ENCODE results near the gene IGHMBP2. TPM values are rescaled to one million over a fixed set of nuclear protein-coding genes. Genes with fewer than 3 reads are reported as not detected.

The IGHMBP2 gene
- polyA plus RNA-seq, 2 donors = 10.9 to 22.3 TPM

DNA sequence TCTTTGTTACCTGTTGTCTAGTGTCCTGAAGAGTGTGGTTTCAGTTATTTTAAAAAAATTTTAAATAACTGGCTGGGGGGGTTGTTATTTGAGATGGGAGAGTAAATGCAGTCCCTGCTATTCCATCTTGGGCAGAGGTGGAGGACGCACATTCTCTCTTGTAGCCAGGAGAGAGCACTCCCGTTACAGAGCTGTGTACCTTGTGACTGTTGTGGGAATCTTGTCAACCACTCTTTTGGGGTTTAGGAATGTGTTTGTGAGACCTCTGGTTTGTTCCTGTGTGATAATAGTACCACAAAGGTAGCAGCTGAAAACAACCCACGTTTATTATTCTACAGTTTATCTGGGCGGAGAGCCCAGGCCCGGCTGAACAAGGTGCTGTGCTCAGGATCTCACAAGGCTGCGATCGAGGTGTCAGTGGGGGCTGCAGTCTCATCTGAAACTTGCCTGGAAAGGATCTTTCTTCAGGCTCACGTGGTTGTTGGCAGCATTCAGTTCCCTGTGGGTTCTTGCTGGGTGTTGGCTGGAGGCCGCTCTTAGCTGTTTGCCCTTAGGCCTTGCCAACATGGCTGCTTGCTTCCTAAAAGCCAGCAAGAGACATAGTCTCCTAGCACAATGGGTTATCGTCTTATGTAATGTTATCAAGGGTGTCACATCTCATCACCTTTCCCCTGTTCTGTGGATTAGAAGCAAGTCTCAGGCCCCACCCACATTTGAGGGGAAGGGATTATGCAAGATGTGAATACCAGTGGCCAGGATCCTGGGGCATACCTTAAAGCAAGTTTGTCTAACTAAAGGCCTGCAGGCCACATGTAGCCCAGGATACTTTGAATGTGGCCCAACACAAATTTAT lies 20.6 kb downstream of the IGHMBP2 start:
- H3K27me3 ChIP-seq (ENCODE audit: control insufficient read depth in 1 of 2, insufficient read depth in 2 of 2, low read length in 2 of 2) = no peaks in the 10 kb centered on the region
- peak overlapping the region in 1 of 2 donors; percentile 57 for H3K27ac ChIP-seq (ENCODE audit: low read depth in 2 of 2, low read length in 1 of 2)
- 86 to 90% methylated on average over 10 of the region's 10 CpGs for WGBS, 2 donors
- peaks cover 0 to 2% of the 10 kb centered on the region in 2 donors for H3K9me3 ChIP-seq (ENCODE audit: control insufficient read depth in 2 of 2, insufficient read depth in 1 of 2, low read depth in 1 of 2, low read length in 1 of 2)
- H3K4me1 ChIP-seq (ENCODE audit: control insufficient read depth in 2 of 2, insufficient read depth in 2 of 2, low read length in 1 of 2) = no peaks in the 10 kb centered on the region
- no peak overlapping the region for H3K4me3 ChIP-seq (ENCODE audit: low read depth in 1 of 2, low read length in 2 of 2)
- H3K36me3 ChIP-seq (ENCODE audit: control insufficient read depth in 2 of 2, insufficient read depth in 2 of 2, low read length in 1 of 2) = peaks cover 14 to 18% of the 10 kb centered on the region in 2 donors

- Histone ChIP-seq H3K27me3 (ENCODE audit: control insufficient read depth in 1 of 2, insufficient read depth in 2 of 2, low read length in 2 of 2) (no peaks in the 10 kb centered on the region), H3K27ac (ENCODE audit: low read depth in 2 of 2, low read length in 1 of 2) (no peak overlapping the region), H3K4me3 (ENCODE audit: low read depth in 1 of 2, low read length in 2 of 2) (no peak overlapping the region), H3K9me3 (ENCODE audit: control insufficient read depth in 2 of 2, insufficient read depth in 1 of 2, low read depth in 1 of 2, low read length in 1 of 2) (peaks cover 0 to 2% of the 10 kb centered on the region in 2 donors), H3K4me1 (ENCODE audit: control insufficient read depth in 2 of 2, insufficient read depth in 2 of 2, low read length in 1 of 2) (no peaks in the 10 kb centered on the region), H3K36me3 (ENCODE audit: control insufficient read depth in 2 of 2, insufficient read depth in 2 of 2, low read length in 1 of 2) (peaks cover 25% of the 10 kb centered on the region in 2 donors)
- WGBS, 2 donors = 86 to 97% methylated on average over 3 of the region's 3 CpGs
These were observed 21.9 kb downstream of the IGHMBP2 start for GRCh38 chr11:68925611-68926010.

DNA sequence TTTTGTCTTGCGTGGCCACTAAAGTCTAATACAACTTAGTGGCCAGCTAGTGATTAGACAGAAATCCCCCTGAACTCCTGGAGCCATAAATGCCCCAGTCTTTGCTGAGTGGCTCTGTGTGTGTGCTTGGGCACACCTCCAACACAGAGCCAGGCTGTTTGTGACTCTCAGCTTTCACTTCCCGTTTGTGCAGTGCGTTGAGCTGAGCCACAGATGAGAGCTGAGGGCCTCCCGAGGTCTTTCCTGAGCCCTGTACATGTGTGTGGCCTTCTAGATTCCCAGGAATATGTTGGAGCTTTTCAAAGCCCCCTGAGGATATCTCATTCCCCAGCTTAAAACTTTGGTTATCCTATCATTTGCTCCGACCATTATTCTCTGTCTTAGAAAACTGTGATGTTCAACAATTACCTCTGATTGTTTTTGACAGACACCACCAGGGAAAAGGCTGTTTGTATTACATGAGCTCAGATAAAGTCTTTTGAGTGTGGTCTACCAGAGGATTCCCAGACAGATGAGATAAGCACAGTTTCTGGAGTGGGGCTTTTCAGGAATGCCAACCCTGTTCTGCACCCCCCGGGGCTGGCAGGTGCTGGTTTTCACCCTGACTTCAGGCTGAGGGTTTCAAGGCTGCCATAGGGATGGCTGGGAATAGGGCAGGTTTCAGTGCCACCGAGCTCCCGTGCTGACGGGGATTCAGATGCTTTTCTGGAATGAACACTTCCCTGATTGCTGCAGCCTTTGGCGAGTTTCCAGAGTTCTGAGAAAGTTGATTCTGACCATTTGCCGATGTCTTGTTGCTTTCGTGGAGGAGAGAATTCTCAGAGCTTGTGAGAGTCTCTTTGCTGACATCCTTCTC lies 23.8 kb downstream of the IGHMBP2 start:
- WGBS, 2 donors = 69 to 72% methylated on average over 12 of the region's 12 CpGs

GRCh38 chr11:68928136-68928880 lies 24.6 kb downstream of the IGHMBP2 start:
- H3K4me3 ChIP-seq (ENCODE audit: low read depth in 1 of 2, low read length in 2 of 2) = no peak overlapping the region
- peak overlapping the region in 1 of 2 donors; percentile 67 for H3K27ac ChIP-seq (ENCODE audit: low read depth in 2 of 2, low read length in 1 of 2)
- peaks cover 25 to 42% of the 10 kb centered on the region in 2 donors for H3K36me3 ChIP-seq (ENCODE audit: control insufficient read depth in 2 of 2, insufficient read depth in 2 of 2, low read length in 1 of 2)
- H3K27me3 ChIP-seq (ENCODE audit: control insufficient read depth in 1 of 2, insufficient read depth in 2 of 2, low read length in 2 of 2) = no peaks in the 10 kb centered on the region
- no peaks in the 10 kb centered on the region for H3K4me1 ChIP-seq (ENCODE audit: control insufficient read depth in 2 of 2, insufficient read depth in 2 of 2, low read length in 1 of 2)
- WGBS, 2 donors = 85 to 88% methylated on average over 6 of the region's 6 CpGs
- peaks cover 0 to 2% of the 10 kb centered on the region in 2 donors for H3K9me3 ChIP-seq (ENCODE audit: control insufficient read depth in 2 of 2, insufficient read depth in 1 of 2, low read depth in 1 of 2, low read length in 1 of 2)

More for the DNA sequence above, 23.8 kb downstream of the IGHMBP2 start:
- H3K9me3 ChIP-seq (ENCODE audit: control insufficient read depth in 2 of 2, insufficient read depth in 1 of 2, low read depth in 1 of 2, low read length in 1 of 2) = peaks cover 0 to 2% of the 10 kb centered on the region in 2 donors
- peaks cover 25 to 39% of the 10 kb centered on the region in 2 donors for H3K36me3 ChIP-seq (ENCODE audit: control insufficient read depth in 2 of 2, insufficient read depth in 2 of 2, low read length in 1 of 2)
- H3K27ac ChIP-seq (ENCODE audit: low read depth in 2 of 2, low read length in 1 of 2) = peak overlapping the region in 1 of 2 donors; percentile 67
- H3K27me3 ChIP-seq (ENCODE audit: control insufficient read depth in 1 of 2, insufficient read depth in 2 of 2, low read length in 2 of 2) = no peaks in the 10 kb centered on the region
- no peaks in the 10 kb centered on the region for H3K4me1 ChIP-seq (ENCODE audit: control insufficient read depth in 2 of 2, insufficient read depth in 2 of 2, low read length in 1 of 2)
- H3K4me3 ChIP-seq (ENCODE audit: low read depth in 1 of 2, low read length in 2 of 2) = no peak overlapping the region

GRCh38 chr11:68929135-68929534 lies 25.4 kb downstream of the IGHMBP2 start:
- WGBS, 2 donors = 96 to 97% methylated on average over 20 of the region's 20 CpGs
- Histone ChIP-seq H3K9me3 (ENCODE audit: control insufficient read depth in 2 of 2, insufficient read depth in 1 of 2, low read depth in 1 of 2, low read length in 1 of 2) (peaks cover 0 to 2% of the 10 kb centered on the region in 2 donors), H3K4me3 (ENCODE audit: low read depth in 1 of 2, low read length in 2 of 2) (no peak overlapping the region), H3K36me3 (ENCODE audit: control insufficient read depth in 2 of 2, insufficient read depth in 2 of 2, low read length in 1 of 2) (peaks cover 19 to 49% of the 10 kb centered on the region in 2 donors), H3K4me1 (ENCODE audit: control insufficient read depth in 2 of 2, insufficient read depth in 2 of 2, low read length in 1 of 2) (no peaks in the 10 kb centered on the region), H3K27me3 (ENCODE audit: control insufficient read depth in 1 of 2, insufficient read depth in 2 of 2, low read length in 2 of 2) (no peaks in the 10 kb centered on the region), H3K27ac (ENCODE audit: low read depth in 2 of 2, low read length in 1 of 2) (no peak overlapping the region)

- peak overlapping the region in 1 of 2 donors; percentile 6 for H3K27ac ChIP-seq (ENCODE audit: low read depth in 2 of 2, low read length in 1 of 2)
- peaks cover 16 to 51% of the 10 kb centered on the region in 2 donors for H3K36me3 ChIP-seq (ENCODE audit: control insufficient read depth in 2 of 2, insufficient read depth in 2 of 2, low read length in 1 of 2)
- WGBS, 2 donors = 93 to 97% methylated on average over 20 of the region's 20 CpGs
- H3K27me3 ChIP-seq (ENCODE audit: control insufficient read depth in 1 of 2, insufficient read depth in 2 of 2, low read length in 2 of 2) = no peaks in the 10 kb centered on the region
- H3K4me3 ChIP-seq (ENCODE audit: low read depth in 1 of 2, low read length in 2 of 2) = no peak overlapping the region
- H3K9me3 ChIP-seq (ENCODE audit: control insufficient read depth in 2 of 2, insufficient read depth in 1 of 2, low read depth in 1 of 2, low read length in 1 of 2) = peaks cover 0 to 2% of the 10 kb centered on the region in 2 donors
- no peaks in the 10 kb centered on the region for H3K4me1 ChIP-seq (ENCODE audit: control insufficient read depth in 2 of 2, insufficient read depth in 2 of 2, low read length in 1 of 2)
These were observed 26.2 kb downstream of the IGHMBP2 start for GRCh38 chr11:68929706-68930570.

DNA sequence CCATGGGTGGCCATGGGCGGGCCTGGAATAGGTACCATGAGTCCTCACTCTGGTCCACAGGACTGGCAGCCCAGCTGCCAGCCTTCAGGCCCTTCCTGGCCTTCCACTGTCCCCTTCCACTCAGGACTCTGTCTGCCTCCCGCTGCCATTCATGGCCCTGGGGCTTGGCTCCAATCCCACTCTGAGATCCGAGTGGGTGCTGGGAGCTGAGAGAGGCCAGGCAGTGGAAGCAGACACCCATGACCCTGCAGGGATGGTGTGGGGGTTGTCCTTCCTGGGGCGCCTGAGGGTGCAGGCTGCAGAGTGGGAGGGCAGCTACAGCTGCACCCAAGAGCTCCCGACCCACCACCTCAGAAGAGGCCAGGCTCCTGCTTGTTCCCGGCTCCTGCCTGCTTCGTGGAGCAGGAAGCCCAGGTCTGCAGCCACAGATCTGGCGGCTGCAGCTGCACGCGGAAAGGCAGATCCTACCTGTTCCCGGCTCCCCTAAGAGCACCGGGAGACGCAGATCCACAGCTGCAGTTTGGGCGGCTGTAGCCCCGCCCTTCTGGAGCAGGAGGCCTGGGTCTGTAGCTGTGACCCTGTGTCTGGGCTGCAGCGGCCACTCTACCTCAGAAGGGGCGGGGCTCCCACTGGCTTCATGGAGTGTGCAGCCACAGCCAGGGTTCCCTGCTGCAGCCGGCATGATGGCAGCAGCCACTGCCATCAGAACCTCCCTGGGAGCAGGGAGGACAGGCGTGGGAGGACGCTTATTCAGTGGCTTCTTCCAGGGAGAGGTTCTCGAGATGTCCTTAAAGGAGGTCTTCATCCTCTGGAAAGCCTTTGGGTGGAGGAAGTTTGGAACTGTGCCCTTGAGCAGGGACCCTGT lies 27.5 kb downstream of the IGHMBP2 start:
- 88 to 93% methylated on average over 21 of the region's 21 CpGs for WGBS, 2 donors
- H3K27ac ChIP-seq (ENCODE audit: low read depth in 2 of 2, low read length in 1 of 2) = no peak overlapping the region
- no peak overlapping the region for H3K4me3 ChIP-seq (ENCODE audit: low read depth in 1 of 2, low read length in 2 of 2)
- no peaks in the 10 kb centered on the region for H3K4me1 ChIP-seq (ENCODE audit: control insufficient read depth in 2 of 2, insufficient read depth in 2 of 2, low read length in 1 of 2)
- H3K27me3 ChIP-seq (ENCODE audit: control insufficient read depth in 1 of 2, insufficient read depth in 2 of 2, low read length in 2 of 2) = no peaks in the 10 kb centered on the region
- peaks cover 13 to 55% of the 10 kb centered on the region in 2 donors for H3K36me3 ChIP-seq (ENCODE audit: control insufficient read depth in 2 of 2, insufficient read depth in 2 of 2, low read length in 1 of 2)
- H3K9me3 ChIP-seq (ENCODE audit: control insufficient read depth in 2 of 2, insufficient read depth in 1 of 2, low read depth in 1 of 2, low read length in 1 of 2) = no peaks in the 10 kb centered on the region

GRCh38 chr11:68931911-68932310 lies 28.2 kb downstream of the IGHMBP2 start:
- H3K36me3 ChIP-seq (ENCODE audit: control insufficient read depth in 2 of 2, insufficient read depth in 2 of 2, low read length in 1 of 2) = peaks cover 13 to 62% of the 10 kb centered on the region in 2 donors
- no peaks in the 10 kb centered on the region for H3K27me3 ChIP-seq (ENCODE audit: control insufficient read depth in 1 of 2, insufficient read depth in 2 of 2, low read length in 2 of 2)
- WGBS, 2 donors = 85 to 91% methylated on average over 17 of the region's 17 CpGs

More at GRCh38 chr11:68931911-68932310, 28.2 kb downstream of the IGHMBP2 start:
- Histone ChIP-seq H3K27ac (ENCODE audit: low read depth in 2 of 2, low read length in 1 of 2) (peak overlapping the region in 1 of 2 donors; percentile 29), H3K4me1 (ENCODE audit: control insufficient read depth in 2 of 2, insufficient read depth in 2 of 2, low read length in 1 of 2) (no peaks in the 10 kb centered on the region), H3K4me3 (ENCODE audit: low read depth in 1 of 2, low read length in 2 of 2) (no peak overlapping the region), H3K9me3 (ENCODE audit: control insufficient read depth in 2 of 2, insufficient read depth in 1 of 2, low read depth in 1 of 2, low read length in 1 of 2) (no peaks in the 10 kb centered on the region)
